ENCODE measurements around the gene PNN.

GRCh38 chr14:39218171-39218769 is 43.2 kb downstream of the PNN start:
- TF ChIP-seq HDAC2 (IDR thresholded peaks at IDR 0.05) = no peak
- TF ChIP-seq HDGF (IDR thresholded peaks at IDR 0.05) = no peak
- TF ChIP-seq PML (IDR thresholded peaks at IDR 0.05; ENCODE audit: low read length) = no peak
- TF ChIP-seq EGR1 (IDR thresholded peaks at IDR 0.05; ENCODE audit: borderline replicate concordance in 1 of 2, low read depth in 2 of 2, low read length in 2 of 2) = no peak
- TF ChIP-seq SMAD1 (IDR thresholded peaks at IDR 0.05; ENCODE audit: low read depth, partially characterized antibody) = no peak
- no peak for TF ChIP-seq CTCF (IDR thresholded peaks at IDR 0.05 in 2 of 3, conservative IDR thresholded peaks at IDR 0.05 in 1 of 3; ENCODE audit: control insufficient read depth in 2 of 3, extremely low read depth in 1 of 3, insufficient read depth in 1 of 3, low read depth in 3 of 3, low read length in 3 of 3)
- TF ChIP-seq REST (IDR thresholded peaks at IDR 0.05; ENCODE audit: low read depth, low read length) = no peak
- no peak for TF ChIP-seq KDM1A (IDR thresholded peaks at IDR 0.05; ENCODE audit: borderline replicate concordance)
- no peak for TF ChIP-seq ELK1 (IDR thresholded peaks at IDR 0.05; ENCODE audit: low read depth, low read length)
- no peak for TF ChIP-seq YY1 (IDR thresholded peaks at IDR 0.05; ENCODE audit: low read depth, low read length)

Data from GM12878 (cell line).